Natural killer cell (primary cell): ENCODE results near the gene DSCAML1. TPM values are rescaled to one million over a fixed set of nuclear protein-coding genes. Genes with fewer than 3 reads are reported as not detected.

Experiments
- ATAC-seq, 3 donors: fragments of 150-1000 bp in 2 of 3; fragments of 200-7000 bp in 1 of 3; cut with Tn5 transposase; 1 replicate in 1 of 3; 2 replicates in 2 of 3; pipeline ENCODE4 v1.10.0; 2021; ENCODE audit warnings: mild to moderate bottlenecking in 2 of 3, moderate library complexity in 2 of 3
- DNase-seq, 2 donors: peaks; one replicate each; pipeline versions ENCODE4 v3.0.0 to v3.0.0-alpha.2; 2013 to 2021; ENCODE audit warnings: mixed read lengths in 1 of 2
- H3K27ac ChIP-seq: one replicate; pipeline ENCODE4 v1.5.1; 2013; ENCODE audit warnings: mild to moderate bottlenecking, low read length
- H3K27me3 ChIP-seq: one replicate; pipeline ENCODE4 v1.6.1; 2013; ENCODE audit warnings: low read length; ENCODE audit not compliant: control insufficient read depth, insufficient read depth
- H3K36me3 ChIP-seq: one replicate; pipeline ENCODE4 v1.6.1; 2013; ENCODE audit warnings: low read length; ENCODE audit not compliant: control insufficient read depth, insufficient read depth
- H3K4me1 ChIP-seq: one replicate; pipeline ENCODE4 v1.6.1; 2013; ENCODE audit warnings: low read length; ENCODE audit not compliant: control insufficient read depth, insufficient read depth
- H3K4me3 ChIP-seq: one replicate; pipeline ENCODE4 v1.5.1; 2013; ENCODE audit warnings: low read length
- H3K9me3 ChIP-seq: one replicate; pipeline ENCODE4 v1.6.1; 2013; ENCODE audit warnings: low read length; ENCODE audit not compliant: control insufficient read depth, insufficient read depth
- H3K27ac Mint-ChIP-seq, 2 donors: one replicate each; pipeline ENCODE4 v1.8.0; 2022; ENCODE audit warnings: mild to moderate bottlenecking in 2 of 2, mixed read lengths in 2 of 2, moderate library complexity in 1 of 2
- H3K27me3 Mint-ChIP-seq, 2 donors: one replicate each; pipeline ENCODE4 v1.8.0; 2022; ENCODE audit warnings: low read depth in 2 of 2, mixed read lengths in 2 of 2
- H3K36me3 Mint-ChIP-seq: one replicate; pipeline ENCODE4 v1.8.0; 2022; ENCODE audit warnings: mixed read lengths
- H3K4me1 Mint-ChIP-seq, 2 donors: one replicate each; pipeline ENCODE4 v1.8.0; 2022; ENCODE audit warnings: mixed read lengths in 2 of 2
- H3K4me3 Mint-ChIP-seq: one replicate; pipeline ENCODE4 v1.8.0; 2022; ENCODE audit warnings: mild to moderate bottlenecking, moderate library complexity, mixed read lengths
- H3K9me3 Mint-ChIP-seq, 2 donors: one replicate each; pipeline ENCODE4 v1.8.0; 2022; ENCODE audit warnings: mixed read lengths in 2 of 2
- CTCF ChIP-seq: fragments of 200-600 bp; IDR thresholded peaks from one replicate; pipeline ENCODE4 v1.8.0; 2022; ENCODE audit warnings: antibody characterized with exemption
- WGBS: methylation state at CpG from one replicate; pipeline ENCODE4 v1.1.7; 2013; ENCODE audit warnings: missing lambda C conversion rate; ENCODE audit not compliant: insufficient coverage; 5-methylcytosine and 5-hydroxymethylcytosine counted together
- intact Hi-C: fragments of 100-400 bp; cut with micrococcal nuclease; formaldehyde crosslinking; loops from one replicate; pipeline ENCODE4 v1.14.2; 2022
- total RNA-seq, 4 donors: library from RNA; stranded (reverse); fragments of 120-200 nt in 1 of 4; gene quantifications; one replicate each; pipeline versions ENCODE4 v1.2.3 to v1.2.4, GENCODE V29; 2013 to 2022

DSCAML1 gene
- total RNA-seq, 3 donors from 2014 or later (not counting 1 experiment from before 2014, with no cell fraction given): 0.66 TPM; not detected in 2

- no peak overlapping the region for H3K27ac ChIP-seq
- no peak overlapping the region for H3K27ac Mint-ChIP-seq
- H3K9me3 ChIP-seq: no peaks in the 10 kb centered on the region
- no peaks in the 10 kb centered on the region for H3K36me3 ChIP-seq
- no peaks in the 10 kb centered on the region for H3K9me3 Mint-ChIP-seq
- H3K4me1 ChIP-seq: no peaks in the 10 kb centered on the region
- DNase-seq (no peak), ATAC-seq (no peak)
- H3K4me3 ChIP-seq: no peak overlapping the region
- no peak overlapping the region for H3K4me3 Mint-ChIP-seq
- no peak for TF ChIP-seq CTCF
- no peaks in the 10 kb centered on the region for H3K4me1 Mint-ChIP-seq
- no peaks in the 10 kb centered on the region for H3K36me3 Mint-ChIP-seq
- H3K27me3 Mint-ChIP-seq: peaks cover 0 to 7% of the 10 kb centered on the region in 2 donors
- WGBS: 91% methylated on average over 12 of the region's 12 CpGs
- no peaks in the 10 kb centered on the region for H3K27me3 ChIP-seq
- intact Hi-C loops: loop anchor here (10.0 kb wide), 1 partner anchor 525 kb away; no protein-coding TSS in a partner anchor
Measured at GRCh38 chr11:117420143-117420485, 376.9 kb downstream of the DSCAML1 start.

GRCh38 chr11:117419482-117420142 is 377.4 kb downstream of the DSCAML1 start:
- DNase-seq (no peak), ATAC-seq (no peak)
- Mint-ChIP-seq H3K36me3 (no peaks in the 10 kb centered on the region), H3K9me3 (no peaks in the 10 kb centered on the region), H3K27me3 (peaks cover 0 to 7% of the 10 kb centered on the region in 2 donors), H3K4me3 (no peak overlapping the region), H3K4me1 (no peaks in the 10 kb centered on the region), H3K27ac (no peak overlapping the region)
- no peaks in the 10 kb centered on the region for H3K27me3 ChIP-seq
- H3K4me1 ChIP-seq: no peaks in the 10 kb centered on the region
- H3K9me3 ChIP-seq: no peaks in the 10 kb centered on the region
- intact Hi-C loops: loop anchor here (10.0 kb wide), 1 partner anchor 525 kb away; no protein-coding TSS in a partner anchor
- H3K27ac ChIP-seq: no peak overlapping the region
- WGBS: 84% methylated on average over 12 of the region's 12 CpGs
- H3K36me3 ChIP-seq: no peaks in the 10 kb centered on the region
- H3K4me3 ChIP-seq: no peak overlapping the region
- TF ChIP-seq CTCF: no peak

DNA sequence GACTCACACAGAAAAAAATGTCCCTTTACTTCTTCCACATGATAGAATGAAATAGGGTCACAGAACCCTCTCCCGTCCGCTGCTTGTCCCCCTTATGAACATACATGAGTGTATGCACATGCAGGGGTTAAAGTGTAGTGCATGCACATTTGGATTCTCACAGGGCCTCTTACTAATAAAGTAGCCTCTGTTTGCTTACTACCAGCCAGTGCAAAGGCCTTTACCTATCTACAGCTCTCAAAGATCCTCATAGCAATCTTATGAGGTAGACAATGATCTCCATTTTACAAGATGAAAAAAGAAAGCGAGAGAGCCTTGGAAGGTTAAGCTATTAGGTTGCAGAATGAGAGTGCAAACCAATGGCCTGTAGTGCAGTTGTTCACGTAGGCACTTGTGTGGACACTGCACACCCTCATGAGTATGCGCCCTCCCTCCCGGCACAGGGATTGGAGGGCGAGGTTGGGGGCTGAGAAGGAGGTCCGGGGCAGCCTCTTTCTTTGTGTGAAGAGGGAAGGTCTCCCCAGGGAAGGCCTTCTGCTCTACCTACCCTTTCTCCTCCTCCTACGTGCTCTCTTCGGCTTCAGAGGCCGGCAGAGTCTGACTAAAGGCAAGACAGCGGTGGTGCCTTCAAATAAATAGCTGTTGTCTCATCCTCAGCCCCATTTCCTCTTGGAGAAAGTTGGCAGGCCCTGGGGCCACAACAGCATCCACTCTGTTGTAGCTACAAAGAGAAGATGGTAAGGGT is 378.1 kb downstream of the DSCAML1 start:
- H3K27ac ChIP-seq: no peak overlapping the region
- TF ChIP-seq CTCF: no peak
- Mint-ChIP-seq H3K4me3 (no peak overlapping the region), H3K4me1 (no peaks in the 10 kb centered on the region), H3K27ac (no peak overlapping the region), H3K36me3 (no peaks in the 10 kb centered on the region), H3K9me3 (no peaks in the 10 kb centered on the region), H3K27me3 (peaks cover 0 to 6% of the 10 kb centered on the region in 2 donors)
- whole genome bisulfite sequencing: 92% methylated on average over 12 of the region's 12 CpGs
- H3K4me1 ChIP-seq: no peaks in the 10 kb centered on the region
- no peaks in the 10 kb centered on the region for H3K27me3 ChIP-seq
- no peak overlapping the region for H3K4me3 ChIP-seq
- intact Hi-C loops: no loop called here
- no peaks in the 10 kb centered on the region for H3K36me3 ChIP-seq
- DNase-seq: no peak
- no peaks in the 10 kb centered on the region for H3K9me3 ChIP-seq
- ATAC-seq: no peak
